ENCODE measurements around the gene EFNA3.

GRCh38 chr1:155125511-155125945, 46.9 kb downstream of the EFNA3 start:
- TF ChIP-seq POLR2A (IDR thresholded peaks at IDR 0.05; ENCODE audit: low read depth, low read length) (no peak), SMC3 (IDR thresholded peaks at IDR 0.05; ENCODE audit: low read depth, low read length) (no peak), NFE2L2 (IDR thresholded peaks at IDR 0.05; ENCODE audit: low read depth, low read length) (no peak), USF2 (IDR thresholded peaks at IDR 0.05; ENCODE audit: low read depth, low read length) (no peak), CTCF (conservative IDR thresholded peaks at IDR 0.05; ENCODE audit: low read depth, low read length) (no peak), CHD1 (IDR thresholded peaks at IDR 0.05; ENCODE audit: low read depth, low read length) (no peak), MAFK (IDR thresholded peaks at IDR 0.05; ENCODE audit: low read depth, low read length) (no peak)
